ENCODE data around the gene ZNF524. TPM values are rescaled to one million over a fixed set of nuclear protein-coding genes. Genes with fewer than 3 reads are reported as not detected.

The ZNF524 gene
- total RNA-seq, 3 donors from 2014 or later (not counting 1 experiment from before 2014, with no cell fraction given) = 9.2 to 12.6 (median 12.5) TPM

- no peak overlapping the region for H3K27ac ChIP-seq (ENCODE audit: low read length)
- H3K9me3 ChIP-seq (ENCODE audit: control insufficient read depth, insufficient read depth, low read length) = no peaks in the 10 kb centered on the region
- no peaks in the 10 kb centered on the region for H3K27me3 ChIP-seq (ENCODE audit: control insufficient read depth, insufficient read depth, low read length)
- Mint-ChIP-seq H3K27me3 (ENCODE audit: low read depth in 2 of 2) (peaks cover 0 to 7% of the 10 kb centered on the region in 2 donors), H3K27ac (peak overlapping the region in 1 of 2 donors; percentile 65), H3K4me3 (peak overlapping the region; percentile 37), H3K9me3 (no peaks in the 10 kb centered on the region), H3K4me1 (peaks cover 22 to 35% of the 10 kb centered on the region in 2 donors), H3K36me3 (no peaks in the 10 kb centered on the region)
- peaks cover under 1% of the 10 kb centered on the region for H3K36me3 ChIP-seq (ENCODE audit: control insufficient read depth, insufficient read depth, low read length)
- H3K4me1 ChIP-seq (ENCODE audit: control insufficient read depth, insufficient read depth, low read length) = peaks cover 36% of the 10 kb centered on the region
- DNase-seq (no peak), ATAC-seq (no peak)
- 97% methylated on average over 17 of the region's 17 CpGs for WGBS (ENCODE audit: insufficient coverage)
- no peak for TF ChIP-seq CTCF (IDR thresholded peaks at IDR 0.05)
- intact Hi-C loops (cut with micrococcal nuclease) = loop anchor here (5.0 to 10.0 kb wide), 3 partner anchors 473 to 1456 kb away; partner anchors contain the start of genes TSEN34 and ZSCAN5A
- no peak overlapping the region for H3K4me3 ChIP-seq (ENCODE audit: low read length)
These were observed 50.6 kb downstream of the ZNF524 start for GRCh38 chr19:55650602-55651230.

- Mint-ChIP-seq H3K4me1 (peaks cover 28 to 40% of the 10 kb centered on the region in 2 donors), H3K27me3 (ENCODE audit: low read depth in 2 of 2) (peaks cover 0 to 7% of the 10 kb centered on the region in 2 donors), H3K4me3 (peak overlapping the region; percentile 13), H3K36me3 (no peaks in the 10 kb centered on the region), H3K9me3 (no peaks in the 10 kb centered on the region), H3K27ac (peak overlapping the region in 1 of 2 donors; percentile 65)
- Histone ChIP-seq H3K4me1 (ENCODE audit: control insufficient read depth, insufficient read depth, low read length) (peaks cover 41% of the 10 kb centered on the region), H3K4me3 (ENCODE audit: low read length) (no peak overlapping the region), H3K9me3 (ENCODE audit: control insufficient read depth, insufficient read depth, low read length) (no peaks in the 10 kb centered on the region), H3K36me3 (ENCODE audit: control insufficient read depth, insufficient read depth, low read length) (no peaks in the 10 kb centered on the region), H3K27me3 (ENCODE audit: control insufficient read depth, insufficient read depth, low read length) (no peaks in the 10 kb centered on the region), H3K27ac (ENCODE audit: low read length) (no peak overlapping the region)
- no peak for TF ChIP-seq CTCF (IDR thresholded peaks at IDR 0.05)
- ATAC-seq = no peak
- intact Hi-C loops (cut with micrococcal nuclease) = loop anchor here (5.0 to 10.0 kb wide), 3 partner anchors 474 to 1456 kb away; partner anchors contain the start of genes TSEN34 and ZSCAN5A
- no peak for DNase-seq
- 86% methylated on average over 18 of the region's 18 CpGs for WGBS (ENCODE audit: insufficient coverage)
These were observed 51.1 kb downstream of the ZNF524 start for GRCh38 chr19:55651236-55651635.

- Mint-ChIP-seq H3K9me3 (no peaks in the 10 kb centered on the region), H3K4me1 (peaks cover 35 to 51% of the 10 kb centered on the region in 2 donors), H3K27me3 (ENCODE audit: low read depth in 2 of 2) (peaks cover 0 to 7% of the 10 kb centered on the region in 2 donors), H3K4me3 (no peak overlapping the region), H3K27ac (peak overlapping the region in 1 of 2 donors; percentile 33), H3K36me3 (no peaks in the 10 kb centered on the region)
- ATAC-seq = no peak
- TF ChIP-seq CTCF (IDR thresholded peaks at IDR 0.05) = no peak
- Histone ChIP-seq H3K4me3 (ENCODE audit: low read length) (no peak overlapping the region), H3K36me3 (ENCODE audit: control insufficient read depth, insufficient read depth, low read length) (no peaks in the 10 kb centered on the region), H3K9me3 (ENCODE audit: control insufficient read depth, insufficient read depth, low read length) (no peaks in the 10 kb centered on the region), H3K27ac (ENCODE audit: low read length) (no peak overlapping the region), H3K4me1 (ENCODE audit: control insufficient read depth, insufficient read depth, low read length) (peaks cover 47% of the 10 kb centered on the region), H3K27me3 (ENCODE audit: control insufficient read depth, insufficient read depth, low read length) (no peaks in the 10 kb centered on the region)
- 95% methylated on average over 71 of the region's 71 CpGs for WGBS (ENCODE audit: insufficient coverage)
- DNase-seq = no peak
- intact Hi-C loops (cut with micrococcal nuclease) = loop anchor here (5.0 to 10.0 kb wide), 3 partner anchors 475 to 1458 kb away; partner anchors contain the start of genes TSEN34 and ZSCAN5A
These were observed 52.4 kb downstream of the ZNF524 start for GRCh38 chr19:55652311-55653128.

Other genes starting within 250 kb of the ZNF524 start
- 1 to 10 TPM in 1 of 3 donors, under 1 TPM in 1, not detected in 1; 0.26 to 6.5 TPM for gene COX6B2, start 245.6 kb upstream of the ZNF524 start, total RNA-seq
- not detected for gene GARIN5B, start 237.0 kb upstream of the ZNF524 start, total RNA-seq
- gene IL11, start 229.8 kb upstream of the ZNF524 start, total RNA-seq = under 1 TPM; 0.14 to 0.35 (median 0.27) TPM
- not detected for gene TMEM190, start 223.5 kb upstream of the ZNF524 start, total RNA-seq
- gene TMEM238, start 216.0 kb upstream of the ZNF524 start, total RNA-seq = 1 to 10 TPM; 2.9 to 5.1 (median 4.0) TPM
- gene RPL28, start 214.4 kb upstream of the ZNF524 start, total RNA-seq = 1,000 to 10,000 TPM; 1,373 to 1,704 (median 1,679) TPM
- 100 to 1,000 TPM in 1 of 3 donors, 10 to 100 TPM in 2; 60.2 to 107 (median 63.9) TPM for gene UBE2S, start 192.5 kb upstream of the ZNF524 start, total RNA-seq
- gene SHISA7, start 157.0 kb upstream of the ZNF524 start, total RNA-seq = not detected
- gene ISOC2, start 138.6 kb upstream of the ZNF524 start, total RNA-seq = 10 to 100 TPM in 1 of 3 donors, 1 to 10 TPM in 2; 7.2 to 12.4 (median 9.5) TPM
- not detected for gene C19orf85, start 135.5 kb upstream of the ZNF524 start, total RNA-seq
- gene ZNF628, start 123.7 kb upstream of the ZNF524 start, total RNA-seq = 10 to 100 TPM; 20.8 to 28.7 (median 24.1) TPM
- 10 to 100 TPM in 1 of 3 donors, 1 to 10 TPM in 2; 8.7 to 12.5 (median 8.8) TPM for gene NAT14, start 115.1 kb upstream of the ZNF524 start, total RNA-seq
- gene SSC5D, start 111.9 kb upstream of the ZNF524 start, total RNA-seq = under 1 TPM; 0.11 to 0.68 (median 0.58) TPM
- gene SBK2, start 63.2 kb upstream of the ZNF524 start, total RNA-seq = not detected
- gene SBK3, start 54.7 kb upstream of the ZNF524 start, total RNA-seq = not detected
- 10 to 100 TPM in 1 of 3 donors, 1 to 10 TPM in 2; 8.3 to 11.2 (median 9.5) TPM for gene ZNF579, start 19.4 kb upstream of the ZNF524 start, total RNA-seq
- 10 to 100 TPM in 2 of 3 donors, 1 to 10 TPM in 1; 8.5 to 18.2 (median 10.3) TPM for gene FIZ1, start 771 bp upstream of the ZNF524 start, total RNA-seq
- gene ZNF865, start 5.4 kb downstream of the ZNF524 start, total RNA-seq = 10 to 100 TPM; 18.5 to 22.1 (median 20.9) TPM
- 1 to 10 TPM; 6.4 to 7.9 (median 7.1) TPM for gene ZNF784, start 24.3 kb downstream of the ZNF524 start, total RNA-seq
- 10 to 100 TPM; 38.0 to 46.0 (median 40.0) TPM for gene ZNF580, start 40.7 kb downstream of the ZNF524 start, total RNA-seq
- 10 to 100 TPM; 15.4 to 21.9 (median 19.0) TPM for gene ZNF581, start 43.4 kb downstream of the ZNF524 start, total RNA-seq
- 1 to 10 TPM; 2.0 to 3.2 (median 3.2) TPM for gene CCDC106, start 47.9 kb downstream of the ZNF524 start, total RNA-seq
- gene U2AF2, start 54.7 kb downstream of the ZNF524 start, total RNA-seq = 100 to 1,000 TPM; 304 to 322 (median 321) TPM
- 10 to 100 TPM; 47.6 to 56.4 (median 51.8) TPM for gene EPN1, start 74.9 kb downstream of the ZNF524 start, total RNA-seq
- gene NLRP9, start 138.1 kb downstream of the ZNF524 start, total RNA-seq = not detected
- not detected for gene RFPL4A, start 158.8 kb downstream of the ZNF524 start, total RNA-seq
- gene RFPL4AL1, start 168.8 kb downstream of the ZNF524 start, total RNA-seq = not detected
- not detected for gene NLRP11, start 231.7 kb downstream of the ZNF524 start, total RNA-seq
- not detected for gene NLRP4, start 236.3 kb downstream of the ZNF524 start, total RNA-seq